MCF 10A (cell line): Measurements from ENCODE around the gene ARPP21. TPM values are rescaled to one million over a fixed set of nuclear protein-coding genes. Genes with fewer than 3 reads are reported as not detected.

Experiments used
- BruUV-seq: library from RNA; stranded (reverse); fragments of 400-500 nt; replicated peaks from 2 replicates; lab custom pipeline; 2021; lab: Mats Ljungman, UMichigan
- CTCF ChIA-PET: fragments of 300-600 bp; sonication (Branson Sonifier 250); formaldehyde crosslinking; extraction: SDS; loops from one replicate; lab custom pipeline; 2021; ENCODE audit warnings: antibody characterized with exemption, inconsistent platforms; lab: Yijun Ruan, JAX
- POLR2A ChIA-PET: fragments of 300-600, 350-650 bp; sonication (Branson Sonifier 250); formaldehyde crosslinking; extraction: SDS; loops from one replicate; lab custom pipeline; 2020; ENCODE audit warnings: antibody characterized with exemption, inconsistent platforms; lab: Yijun Ruan, JAX
- DNase-seq: peaks from one replicate; pipeline ENCODE4 v3.0.0-alpha.2; 2018; ENCODE audit not compliant: unreplicated experiment
- H3K27ac Mint-ChIP-seq: one replicate; pipeline ENCODE4 v1.8.0; 2022; ENCODE audit warnings: mild to moderate bottlenecking, low read depth, mixed read lengths; ENCODE audit not compliant: unreplicated experiment
- H3K27me3 Mint-ChIP-seq: one replicate; pipeline ENCODE4 v1.8.0; 2022; ENCODE audit warnings: mixed read lengths; ENCODE audit not compliant: insufficient read depth, unreplicated experiment
- H3K36me3 Mint-ChIP-seq: one replicate; pipeline ENCODE4 v1.8.0; 2022; ENCODE audit warnings: mild to moderate bottlenecking, moderate library complexity, mixed read lengths; ENCODE audit not compliant: insufficient read depth, unreplicated experiment
- H3K4me1 Mint-ChIP-seq: one replicate; pipeline ENCODE4 v1.8.0; 2022; ENCODE audit warnings: mixed read lengths; ENCODE audit not compliant: insufficient read depth, unreplicated experiment
- H3K4me3 Mint-ChIP-seq: one replicate; pipeline ENCODE4 v1.8.0; 2022; ENCODE audit warnings: mild to moderate bottlenecking, moderate library complexity, mixed read lengths; ENCODE audit not compliant: unreplicated experiment
- H3K9me3 Mint-ChIP-seq: one replicate; pipeline ENCODE4 v1.8.0; 2022; ENCODE audit warnings: mixed read lengths; ENCODE audit not compliant: unreplicated experiment
- intact Hi-C: fragments of 100-400 bp; cut with micrococcal nuclease; formaldehyde crosslinking; loops from 2 replicates; pipeline ENCODE4 v1.14.1; 2022
- total RNA-seq: library from RNA; stranded (reverse); gene quantifications from 2 replicates; pipeline ENCODE4 v1.2.3, GENCODE V29; 2022
- TF ChIP-seq, protein P1 (sequence below): fragments of 200-600 bp; IDR thresholded peaks from one replicate; pipeline ENCODE4 v1.8.0; 2022; ENCODE audit warnings: antibody characterized with exemption, mild to moderate bottlenecking; ENCODE audit not compliant: unreplicated experiment

ARPP21 gene
- total RNA-seq, 1 experiment from 2014 or later = not detected

- Mint-ChIP-seq H3K4me1 (no peaks in the 10 kb centered on the region), H3K27me3 (peaks cover 93% of the 10 kb centered on the region), H3K36me3 (no peaks in the 10 kb centered on the region), H3K4me3 (no peak overlapping the region), H3K27ac (no peak overlapping the region), H3K9me3 (no peaks in the 10 kb centered on the region)
- POLR2A ChIA-PET = no interaction called here
- intact Hi-C loops = no loop called here
- no peak for DNase-seq
- CTCF ChIA-PET = no interaction called here
- TF ChIP-seq, protein P1, sequence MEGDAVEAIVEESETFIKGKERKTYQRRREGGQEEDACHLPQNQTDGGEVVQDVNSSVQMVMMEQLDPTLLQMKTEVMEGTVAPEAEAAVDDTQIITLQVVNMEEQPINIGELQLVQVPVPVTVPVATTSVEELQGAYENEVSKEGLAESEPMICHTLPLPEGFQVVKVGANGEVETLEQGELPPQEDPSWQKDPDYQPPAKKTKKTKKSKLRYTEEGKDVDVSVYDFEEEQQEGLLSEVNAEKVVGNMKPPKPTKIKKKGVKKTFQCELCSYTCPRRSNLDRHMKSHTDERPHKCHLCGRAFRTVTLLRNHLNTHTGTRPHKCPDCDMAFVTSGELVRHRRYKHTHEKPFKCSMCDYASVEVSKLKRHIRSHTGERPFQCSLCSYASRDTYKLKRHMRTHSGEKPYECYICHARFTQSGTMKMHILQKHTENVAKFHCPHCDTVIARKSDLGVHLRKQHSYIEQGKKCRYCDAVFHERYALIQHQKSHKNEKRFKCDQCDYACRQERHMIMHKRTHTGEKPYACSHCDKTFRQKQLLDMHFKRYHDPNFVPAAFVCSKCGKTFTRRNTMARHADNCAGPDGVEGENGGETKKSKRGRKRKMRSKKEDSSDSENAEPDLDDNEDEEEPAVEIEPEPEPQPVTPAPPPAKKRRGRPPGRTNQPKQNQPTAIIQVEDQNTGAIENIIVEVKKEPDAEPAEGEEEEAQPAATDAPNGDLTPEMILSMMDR = no peak
- no TSS peak for BruUV-seq
These were observed 100.0 kb downstream of the ARPP21 start for GRCh38 chr3:35739181-35739809.

DNA sequence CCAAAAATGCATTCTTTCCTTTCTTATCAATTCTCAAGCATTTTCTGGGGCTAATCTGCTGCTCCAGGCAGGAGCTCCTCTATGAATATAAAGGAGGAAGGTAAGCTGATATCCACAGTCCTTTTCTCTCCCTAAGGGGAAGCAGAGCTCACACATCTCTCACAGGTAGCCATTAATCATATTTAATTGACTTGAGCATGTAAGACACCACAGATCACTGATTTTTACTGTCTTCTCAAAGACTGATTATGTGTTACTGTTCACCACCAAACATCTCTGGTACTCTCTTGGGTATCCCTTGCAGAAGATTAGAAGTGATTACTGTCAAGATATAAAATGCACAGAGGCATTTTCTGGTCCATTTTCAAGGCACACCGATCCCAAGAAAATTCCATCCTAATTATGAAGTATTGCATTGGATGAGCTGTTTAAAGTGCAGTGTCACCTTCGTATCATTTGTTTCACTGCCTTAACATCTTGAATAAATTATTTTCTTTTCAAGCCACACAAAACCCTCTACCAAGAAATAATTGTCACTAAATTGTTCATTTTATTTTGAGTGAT, 100.7 kb downstream of the ARPP21 start:
- no peak for DNase-seq
- no peak overlapping the region for H3K27ac Mint-ChIP-seq
- no peaks in the 10 kb centered on the region for H3K36me3 Mint-ChIP-seq
- H3K9me3 Mint-ChIP-seq = no peaks in the 10 kb centered on the region
- H3K4me1 Mint-ChIP-seq = no peaks in the 10 kb centered on the region
- TF ChIP-seq, protein P1 = no peak
- intact Hi-C loops = no loop called here
- BruUV-seq = no TSS peak
- H3K4me3 Mint-ChIP-seq = no peak overlapping the region
- H3K27me3 Mint-ChIP-seq = peaks cover 85% of the 10 kb centered on the region
- CTCF ChIA-PET = no interaction called here
- POLR2A ChIA-PET = no interaction called here

DNA sequence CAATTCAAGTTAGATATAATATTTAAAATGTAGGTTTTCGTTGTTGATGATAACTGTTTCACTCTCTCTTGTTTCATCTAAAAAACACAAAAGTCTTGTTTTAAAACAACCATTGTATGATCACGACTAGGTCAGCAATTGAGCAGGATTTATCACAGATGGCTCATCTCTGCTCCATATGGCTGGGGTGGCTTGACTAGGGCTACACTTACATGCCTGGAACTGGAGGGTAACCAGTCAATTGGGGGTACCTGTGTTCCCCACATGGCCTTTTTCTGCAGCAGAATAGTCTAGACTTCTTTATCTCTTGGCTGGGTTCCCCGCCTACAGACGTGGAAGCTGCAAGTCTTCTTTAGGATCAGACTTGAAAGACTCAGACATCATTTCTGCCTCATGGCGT, 103.9 kb downstream of the ARPP21 start:
- TF ChIP-seq, protein P1 = no peak
- no TSS peak for BruUV-seq
- no peaks in the 10 kb centered on the region for H3K4me1 Mint-ChIP-seq
- ChIA-PET POLR2A (no interaction called here), CTCF (no interaction called here)
- intact Hi-C loops = no loop called here
- H3K27me3 Mint-ChIP-seq = peaks cover 79% of the 10 kb centered on the region
- H3K36me3 Mint-ChIP-seq = no peaks in the 10 kb centered on the region
- no peak for DNase-seq
- peaks cover 6% of the 10 kb centered on the region for H3K9me3 Mint-ChIP-seq
- H3K4me3 Mint-ChIP-seq = no peak overlapping the region
- no peak overlapping the region for H3K27ac Mint-ChIP-seq

DNA sequence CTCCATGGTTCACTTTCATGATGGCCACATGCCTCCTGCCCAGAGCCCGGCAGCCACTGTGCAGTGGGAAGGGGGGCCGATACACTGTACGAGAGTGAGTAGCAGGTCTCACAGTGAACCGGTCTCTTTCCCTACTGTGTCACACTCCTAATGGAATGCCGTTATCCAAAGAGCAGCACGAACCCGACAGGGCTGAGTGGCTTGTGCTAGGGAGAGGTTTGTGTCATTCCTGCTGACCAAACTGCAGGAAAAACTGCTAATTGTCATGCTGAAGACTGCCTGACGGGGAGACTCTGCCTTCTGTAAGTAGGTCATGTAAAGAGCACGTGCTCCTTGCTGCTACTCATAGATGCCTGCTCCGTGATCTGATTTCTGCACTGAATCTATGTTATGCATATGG, 105.1 kb downstream of the ARPP21 start:
- Mint-ChIP-seq H3K27ac (no peak overlapping the region), H3K4me3 (no peak overlapping the region), H3K9me3 (peaks cover 6% of the 10 kb centered on the region), H3K36me3 (no peaks in the 10 kb centered on the region), H3K27me3 (peaks cover 79% of the 10 kb centered on the region), H3K4me1 (no peaks in the 10 kb centered on the region)
- TF ChIP-seq, protein P1 = no peak
- ChIA-PET CTCF (no interaction called here), POLR2A (no interaction called here)
- BruUV-seq = no TSS peak
- intact Hi-C loops = no loop called here
- no peak for DNase-seq
